Testis (tissue), 3 donors: ENCODE measurements around the gene FILIP1L. TPM values are rescaled to one million over a fixed set of nuclear protein-coding genes. Genes with fewer than 3 reads are reported as not detected.
"Not testable (repeated sequence)": the region's sequence is repeated elsewhere in the genome, so short reads cannot be mapped to it uniquely, and the experiment has no call there.

ENCODE experiments used
- DNase-seq: peaks from one replicate; pipeline ENCODE4 v3.0.0-alpha.2; 2019
- H3K27ac ChIP-seq, 2 donors: fragments of 200-600 bp; sonication (generic); one replicate each; pipeline ENCODE4 v1.5.1; 2019
- H3K27me3 ChIP-seq: fragments of 200-600 bp; sonication (generic); one replicate; pipeline ENCODE4 v1.5.1; 2019
- H3K36me3 ChIP-seq: fragments of 200-600 bp; sonication (generic); one replicate; pipeline ENCODE4 v1.5.1; 2017; ENCODE audit warnings: low read depth; ENCODE audit errors: missing control alignments
- H3K4me1 ChIP-seq: fragments of 200-600 bp; sonication (generic); one replicate; pipeline ENCODE4 v1.5.1; 2019
- H3K4me3 ChIP-seq, 2 donors: fragments of 200-600 bp; sonication (generic); one replicate each; pipeline ENCODE4 v1.5.1; 2017 to 2019
- H3K9me3 ChIP-seq: fragments of 200-600 bp; sonication (generic); one replicate; pipeline ENCODE4 v1.5.1; 2017
- CTCF ChIP-seq, 3 experiments: fragments of 450-650 bp in 2 of 3; fragments of 200-600 bp in 1 of 3; sonication (generic) in 1 of 3; IDR thresholded peaks; one replicate each; pipeline ENCODE4 v1.5.1; 2016 to 2019; ENCODE audit warnings: antibody characterized with exemption in 3 of 3, mild to moderate bottlenecking in 2 of 3, moderate library complexity in 1 of 3
- POLR2A ChIP-seq: fragments of 450-650 bp; IDR thresholded peaks from one replicate; pipeline ENCODE4 v1.6.1; 2017; ENCODE audit warnings: antibody characterized with exemption, mild to moderate bottlenecking, moderate library complexity
- WGBS, 2 donors: methylation state at CpG; one replicate each; pipeline ENCODE4 v1.1.5; 2018; 5-methylcytosine and 5-hydroxymethylcytosine counted together
- intact Hi-C: fragments of 100-400 bp; cut with DNase I; formaldehyde crosslinking; loops from one replicate; pipeline ENCODE4 v1.15.1; 2023; ENCODE audit warnings: low total_unique reads
- polyA plus RNA-seq: library from polyadenylated mRNA; stranded (reverse); fragments of 350-450 nt; fragmentation: Illumina TruSeq; extraction: RNeasy Lipid Tissue Mini Kit (QIAGEN cat#74804); gene quantifications from one replicate; pipeline ENCODE4 v1.2.3, GENCODE V29; 2014; ENCODE audit warnings: low read depth, low replicate concordance; ENCODE audit not compliant: insufficient read depth
- total RNA-seq, 2 donors: library from RNA; depleted of rRNA; stranded (reverse); fragments of >200 nt; gene quantifications; one replicate each; pipeline ENCODE4 v1.2.3, GENCODE V29; 2016

FILIP1L gene
- total and polyA plus RNA-seq, 3 donors from 2014 or later = 16.5 to 20.1 (median 16.7) TPM

GRCh38 chr3:100098784-100099070 lies 15.6 kb downstream of the FILIP1L start:
- DNase-seq = no peak
- Histone ChIP-seq H3K9me3 (no peaks in the 10 kb centered on the region), H3K27me3 (no peaks in the 10 kb centered on the region), H3K27ac (no peak overlapping the region), H3K4me1 (peaks cover 15% of the 10 kb centered on the region), H3K4me3 (no peak overlapping the region), H3K36me3 (no peaks in the 10 kb centered on the region)
- intact Hi-C loops = no loop called here
- TF ChIP-seq CTCF (IDR thresholded peaks at IDR 0.05) (no peak), POLR2A (no peak)

GRCh38 chr3:100097919-100098783 lies 16.1 kb downstream of the FILIP1L start:
- H3K4me3 ChIP-seq = no peak overlapping the region
- peaks cover 15% of the 10 kb centered on the region for H3K4me1 ChIP-seq
- no peak for DNase-seq
- no peak overlapping the region for H3K27ac ChIP-seq
- H3K36me3 ChIP-seq = no peaks in the 10 kb centered on the region
- no peaks in the 10 kb centered on the region for H3K9me3 ChIP-seq
- TF ChIP-seq POLR2A = no peak
- no peak for TF ChIP-seq CTCF (IDR thresholded peaks at IDR 0.05)
- no peaks in the 10 kb centered on the region for H3K27me3 ChIP-seq
- WGBS, 2 donors = 61 to 62% methylated on average over 6 of the region's 6 CpGs
- intact Hi-C loops = no loop called here

- no peak for DNase-seq
- H3K4me3 ChIP-seq = no peak overlapping the region
- H3K27ac ChIP-seq = no peak overlapping the region
- TF ChIP-seq POLR2A (no peak), CTCF (IDR thresholded peaks at IDR 0.05) (no peak)
- H3K9me3 ChIP-seq = no peaks in the 10 kb centered on the region
- H3K4me1 ChIP-seq = peaks cover 15% of the 10 kb centered on the region
- no peaks in the 10 kb centered on the region for H3K36me3 ChIP-seq
- WGBS, 2 donors = 85 to 93% methylated on average over 2 of the region's 2 CpGs
- H3K27me3 ChIP-seq = no peaks in the 10 kb centered on the region
- intact Hi-C loops = no loop called here
These were observed 17.4 kb downstream of the FILIP1L start for GRCh38 chr3:100096866-100097265.

GRCh38 chr3:100096286-100096685 lies 18.0 kb downstream of the FILIP1L start:
- intact Hi-C loops, H3K36me3 ChIP-seq, DNase-seq, H3K9me3 ChIP-seq, H3K4me3 ChIP-seq, H3K27ac ChIP-seq, H3K27me3 ChIP-seq: not testable (repeated sequence)
- 88 to 90% methylated on average over 1 of the region's 1 CpG for WGBS, 2 donors
- H3K4me1 ChIP-seq = peaks cover 15% of the 10 kb centered on the region

GRCh38 chr3:100093831-100094230 lies 20.5 kb downstream of the FILIP1L start:
- intact Hi-C loops = no loop called here
- H3K27me3 ChIP-seq = no peaks in the 10 kb centered on the region
- no peak overlapping the region for H3K4me3 ChIP-seq
- no peak overlapping the region for H3K27ac ChIP-seq
- TF ChIP-seq POLR2A (no peak), CTCF (IDR thresholded peaks at IDR 0.05) (no peak)
- H3K9me3 ChIP-seq = no peaks in the 10 kb centered on the region
- peaks cover 14% of the 10 kb centered on the region for H3K4me1 ChIP-seq
- WGBS, 2 donors = 95% methylated on average over 1 of the region's 1 CpG
- no peaks in the 10 kb centered on the region for H3K36me3 ChIP-seq
- no peak for DNase-seq
